Amniotic stem cell (primary cell): ENCODE results near the gene DCTD.

Source experiments
- DNase-seq: peaks from one replicate; lab custom pipeline; 2025; lab: John Stamatoyannopoulos, UW

Gene DCTD

DNA sequence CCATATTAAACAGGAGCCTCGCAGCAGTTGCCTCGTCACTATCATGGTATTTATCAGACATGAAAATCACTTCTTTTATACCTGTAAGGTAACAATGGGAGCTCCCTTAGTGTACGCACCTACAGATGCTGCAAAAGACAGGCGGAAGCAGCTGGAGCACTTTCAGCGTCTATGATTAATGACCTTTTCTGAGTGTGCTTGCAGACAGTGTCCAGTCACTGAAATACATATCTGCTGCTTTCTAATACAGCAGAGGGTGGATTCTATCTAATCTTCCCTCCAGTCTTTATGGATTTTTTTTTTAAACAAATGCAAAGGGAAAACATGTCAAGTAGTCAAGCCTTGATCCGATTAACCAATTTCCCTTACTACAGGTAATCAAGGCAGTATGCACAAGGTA lies 24.1 kb downstream of the DCTD start:
- no peak for DNase-seq

- DNase-seq, result no peak
These were observed 27.0 kb downstream of the DCTD start for GRCh38 chr4:182890202-182890601.

DNA sequence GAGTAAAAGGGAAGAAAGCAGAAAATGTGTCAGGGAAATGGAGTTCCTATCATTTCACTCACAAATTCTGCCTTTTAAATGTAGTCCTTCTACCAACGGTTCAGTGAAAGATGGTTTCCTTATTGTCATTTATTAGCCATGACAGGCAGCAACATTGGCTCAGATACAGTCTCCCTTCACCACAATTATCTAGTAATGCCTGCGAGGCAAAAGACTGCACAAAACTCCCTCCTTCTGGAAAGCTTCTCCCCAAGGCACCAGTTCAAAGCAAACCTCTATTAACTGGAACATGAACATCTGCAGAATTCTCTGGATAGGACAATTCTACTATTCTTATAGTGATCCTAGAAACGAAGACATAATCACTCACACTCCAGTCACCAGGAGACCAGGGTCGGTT lies 28.3 kb downstream of the DCTD start:
- no peak for DNase-seq

DNA sequence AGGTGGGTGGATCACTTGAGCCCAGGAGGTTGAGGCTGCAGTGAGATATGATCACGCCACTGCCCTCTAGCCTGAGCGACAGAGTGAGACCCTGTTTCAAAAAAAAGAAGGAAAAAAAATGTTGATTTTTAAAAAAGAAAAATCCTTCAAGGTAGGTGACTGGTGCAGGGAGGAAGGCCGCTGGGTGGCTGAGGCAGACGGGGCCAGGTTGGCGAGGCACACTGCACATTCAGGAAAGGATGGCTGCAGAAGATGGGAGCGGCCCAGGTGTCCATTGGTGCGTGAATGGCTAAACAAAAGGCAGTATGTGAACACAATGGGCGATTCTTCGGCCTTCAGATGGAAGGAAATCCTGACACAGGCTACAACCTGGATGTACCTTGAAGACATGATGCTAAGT lies 30.4 kb downstream of the DCTD start:
- DNase-seq, result no peak

DNA sequence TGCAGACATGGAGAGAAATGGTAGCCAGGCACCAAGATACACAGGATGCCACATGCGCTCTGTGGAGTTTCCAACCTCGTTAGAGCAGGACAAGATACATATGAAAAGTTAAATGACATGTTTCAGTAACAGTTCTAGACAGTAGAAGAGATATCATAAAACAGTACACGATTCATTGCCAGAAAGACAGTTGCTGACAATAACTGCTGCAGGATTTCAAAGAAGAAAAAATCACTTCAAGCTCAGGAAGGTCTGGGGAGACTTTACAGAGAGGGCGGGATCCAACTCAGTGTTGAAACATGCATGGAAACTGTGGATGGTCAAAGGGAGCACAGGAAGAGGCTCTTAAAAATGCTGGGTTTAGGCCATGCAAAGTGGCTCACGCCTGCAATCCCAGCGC lies 31.0 kb downstream of the DCTD start:
- no peak for DNase-seq

DNA sequence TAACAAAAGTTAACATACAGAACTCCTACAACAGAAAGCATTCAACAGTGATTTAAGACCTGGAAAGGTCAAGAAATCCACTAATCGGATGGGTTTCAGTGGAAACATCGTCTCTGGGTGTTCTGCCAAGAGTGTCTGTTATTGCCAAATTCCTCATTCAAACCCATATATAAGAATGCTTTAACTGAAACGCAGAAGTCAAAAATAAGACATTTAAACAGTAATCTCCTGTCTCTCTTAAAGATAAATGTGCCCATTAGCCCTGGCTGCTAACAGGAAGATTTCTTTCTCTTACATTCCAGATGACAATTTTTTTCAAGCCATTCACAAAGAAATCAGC lies 31.5 kb downstream of the DCTD start:
- DNase-seq, result no peak

GRCh38 chr4:182885022-182885737 lies 32.0 kb downstream of the DCTD start:
- no peak for DNase-seq

- DNase-seq, result no peak
These were observed 33.1 kb downstream of the DCTD start for GRCh38 chr4:182884040-182884439.

GRCh38 chr4:182883351-182883750 lies 33.8 kb downstream of the DCTD start:
- DNase-seq, result no peak

DNA sequence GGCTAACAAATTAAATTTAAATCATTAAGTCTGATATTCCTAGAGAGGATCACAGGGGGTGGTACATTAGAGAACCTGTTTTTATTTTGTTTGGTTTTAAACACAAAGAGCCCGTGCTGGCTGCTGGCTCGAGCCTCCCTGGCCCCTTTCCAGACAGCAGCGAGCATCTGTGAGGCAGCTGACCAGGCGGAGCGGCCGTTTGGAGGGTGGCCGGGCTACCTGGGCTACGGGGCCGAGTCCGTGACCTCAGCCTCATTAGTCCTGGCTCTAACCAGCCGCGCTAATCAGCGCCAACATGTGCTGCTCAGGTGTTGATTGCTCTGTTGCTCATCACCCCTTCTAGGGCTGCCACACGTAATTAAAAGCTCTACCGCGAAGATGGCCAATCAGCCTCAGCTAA lies 35.3 kb downstream of the DCTD start:
- DNase-seq, result no peak

- DNase-seq, result no peak
These were observed 36.5 kb downstream of the DCTD start for GRCh38 chr4:182880387-182881356.

GRCh38 chr4:182879913-182880312 lies 37.3 kb downstream of the DCTD start:
- DNase-seq, result no peak

GRCh38 chr4:182878633-182879495 lies 38.3 kb downstream of the DCTD start:
- DNase-seq, result no peak

DNA sequence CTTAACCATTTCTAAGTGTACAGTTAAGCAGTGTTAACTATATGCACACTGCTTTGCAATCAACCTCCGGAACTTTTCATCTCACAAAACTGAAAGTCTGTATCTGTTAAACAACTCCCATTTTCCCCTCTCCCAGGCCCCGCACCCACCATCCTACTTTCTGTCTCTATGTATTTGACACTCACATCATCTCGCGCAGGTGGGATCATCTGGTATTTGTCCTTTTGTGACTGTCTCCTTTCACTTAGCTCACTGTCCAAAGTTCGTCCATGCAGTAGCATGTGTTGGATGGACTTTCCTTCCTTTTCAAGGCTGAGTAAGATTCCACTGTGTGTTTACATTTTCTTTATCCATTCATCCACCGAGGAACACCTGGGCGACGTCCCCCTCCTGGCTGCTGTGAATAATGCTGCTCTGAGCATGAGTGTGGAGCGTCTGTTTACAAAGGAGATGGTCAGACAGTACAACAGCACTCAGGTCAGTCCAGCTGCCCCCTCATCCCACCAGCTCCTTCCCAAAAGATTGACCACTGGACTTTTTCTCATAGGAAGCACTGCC lies 39.8 kb downstream of the DCTD start:
- no peak for DNase-seq

DNA sequence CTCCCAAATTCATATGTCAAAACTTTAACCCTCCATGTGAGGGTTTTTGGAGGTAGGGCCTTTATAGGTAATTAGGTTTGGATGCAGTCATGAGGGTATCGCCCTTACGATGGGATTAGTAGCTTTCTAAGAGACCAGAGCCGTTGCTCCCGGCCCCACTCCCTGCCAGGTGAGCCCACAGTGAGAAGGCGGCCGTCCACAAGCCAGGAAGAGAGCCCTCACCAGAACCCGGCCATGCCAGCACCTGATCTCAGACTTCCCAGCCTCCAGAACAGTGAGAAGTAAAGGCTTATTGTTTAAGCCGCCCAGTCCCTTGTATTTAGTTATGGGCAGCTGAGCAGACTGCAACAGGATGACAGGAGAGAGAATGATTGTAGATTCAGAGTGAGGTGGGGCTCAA lies 40.8 kb downstream of the DCTD start:
- no peak for DNase-seq

- DNase-seq, result no peak
These were observed 41.5 kb downstream of the DCTD start for GRCh38 chr4:182875453-182876405.

GRCh38 chr4:182874797-182875345 lies 42.3 kb downstream of the DCTD start:
- DNase-seq, result no peak

DNA sequence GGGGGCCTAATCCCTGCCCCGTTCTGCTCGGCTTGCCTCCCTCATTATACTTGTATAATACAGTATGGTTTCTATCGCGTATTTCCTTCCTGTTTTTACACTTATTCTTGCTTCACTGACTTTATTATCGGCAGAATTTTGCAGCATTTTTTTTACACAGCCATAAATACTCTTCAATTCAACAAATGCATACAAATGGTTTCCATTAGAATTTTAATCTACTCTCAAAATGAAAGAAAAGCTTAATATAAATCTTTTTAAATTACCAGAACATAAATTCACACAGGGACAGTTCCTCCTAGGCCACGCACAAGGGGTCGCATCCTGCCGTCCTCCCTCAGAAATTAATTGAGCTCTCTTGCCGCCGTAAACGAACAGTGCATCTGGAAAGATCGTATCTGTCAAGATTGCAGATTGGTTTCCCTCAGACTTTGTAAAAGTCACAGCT lies 42.9 kb downstream of the DCTD start:
- DNase-seq, result no peak

- DNase-seq, result no peak
These were observed 43.5 kb downstream of the DCTD start for GRCh38 chr4:182873726-182874125.

- no peak for DNase-seq
These were observed 43.9 kb downstream of the DCTD start for GRCh38 chr4:182873289-182873688.

- no peak for DNase-seq
These were observed 44.3 kb downstream of the DCTD start for GRCh38 chr4:182872886-182873285.
